Measurements from ENCODE around the gene CDC42BPB. TPM values are rescaled to one million over a fixed set of nuclear protein-coding genes. Genes with fewer than 3 reads are reported as not detected.

Gene CDC42BPB
- polyA plus RNA-seq, 1 donor (not counting 4 experiments of a cell fraction or from before 2014, with no cell fraction given), result 41.3 TPM

- Histone ChIP-seq H3K9ac (ENCODE audit: control insufficient read depth, extremely low read depth, insufficient read depth, low read length) (no peak overlapping the region), H3K36me3 (ENCODE audit: control insufficient read depth in 2 of 2, extremely low read depth in 1 of 2, insufficient read depth in 2 of 2, low read length in 2 of 2) (peaks cover 9 to 20% of the 10 kb centered on the region in 2 experiments), H2AFZ (ENCODE audit: control insufficient read depth, low read length) (no peak overlapping the region), H3K79me2 (ENCODE audit: control insufficient read depth, insufficient read depth, low read length) (peaks cover 35% of the 10 kb centered on the region), H3K4me1 (ENCODE audit: control insufficient read depth, extremely low read depth, insufficient read depth, low read length) (no peaks in the 10 kb centered on the region), H3K4me2 (ENCODE audit: control insufficient read depth, extremely low read depth, insufficient read depth, low read depth, low read length) (no peak overlapping the region), H4K20me1 (ENCODE audit: control insufficient read depth, extremely low read depth, insufficient read depth, low read length) (peaks cover 8% of the 10 kb centered on the region), H3K9me3 (ENCODE audit: control insufficient read depth, low read depth, low read length) (no peaks in the 10 kb centered on the region), H3K9me1 (ENCODE audit: control insufficient read depth, extremely low read depth, insufficient read depth, low read length) (peaks cover 3% of the 10 kb centered on the region), H3K4me3 (ENCODE audit: control insufficient read depth in 2 of 3, extremely low read depth in 1 of 3, insufficient read depth in 2 of 3, low read depth in 1 of 3, low read length in 3 of 3) (no peak overlapping the region), H3K27ac (ENCODE audit: control insufficient read depth, insufficient read depth, low read length) (no peak overlapping the region), H3K27me3 (ENCODE audit: control insufficient read depth, extremely low read depth, insufficient read depth, low read length) (no peaks in the 10 kb centered on the region)
- DNase-seq (ENCODE audit: low read depth, low spot score) (no peak), FAIRE-seq (peak; percentile 26)
- dilution Hi-C loops (cut with MboI; ENCODE audit: extremely low pct_ligation_motif_present, low sequenced_read_pairs), result no loop called here
- TF ChIP-seq CTCF (optimal IDR thresholded peaks at IDR 0.05 in 1 of 3, IDR thresholded peaks at IDR 0.05 in 1 of 3, conservative IDR thresholded peaks at IDR 0.05 in 1 of 3; ENCODE audit: extremely low read depth in 1 of 3, insufficient read depth in 2 of 3, low read length in 3 of 3) (no peak), EZH2 (IDR thresholded peaks at IDR 0.05; ENCODE audit: low read length) (no peak)
These were observed 48.5 kb downstream of the CDC42BPB start for GRCh38 chr14:103008768-103009357.

GRCh38 chr14:103008126-103008525, 49.2 kb downstream of the CDC42BPB start:
- Histone ChIP-seq H3K27me3 (ENCODE audit: control insufficient read depth, extremely low read depth, insufficient read depth, low read length) (no peaks in the 10 kb centered on the region), H2AFZ (ENCODE audit: control insufficient read depth, low read length) (no peak overlapping the region), H3K4me3 (ENCODE audit: control insufficient read depth in 2 of 3, extremely low read depth in 1 of 3, insufficient read depth in 2 of 3, low read depth in 1 of 3, low read length in 3 of 3) (no peak overlapping the region), H3K4me1 (ENCODE audit: control insufficient read depth, extremely low read depth, insufficient read depth, low read length) (no peaks in the 10 kb centered on the region), H3K36me3 (ENCODE audit: control insufficient read depth in 2 of 2, extremely low read depth in 1 of 2, insufficient read depth in 2 of 2, low read length in 2 of 2) (peaks cover 10 to 20% of the 10 kb centered on the region in 2 experiments), H3K9ac (ENCODE audit: control insufficient read depth, extremely low read depth, insufficient read depth, low read length) (no peak overlapping the region), H3K27ac (ENCODE audit: control insufficient read depth, insufficient read depth, low read length) (no peak overlapping the region), H3K4me2 (ENCODE audit: control insufficient read depth, extremely low read depth, insufficient read depth, low read depth, low read length) (no peak overlapping the region), H4K20me1 (ENCODE audit: control insufficient read depth, extremely low read depth, insufficient read depth, low read length) (peaks cover 3% of the 10 kb centered on the region), H3K9me1 (ENCODE audit: control insufficient read depth, extremely low read depth, insufficient read depth, low read length) (no peaks in the 10 kb centered on the region), H3K79me2 (ENCODE audit: control insufficient read depth, insufficient read depth, low read length) (peaks cover 28% of the 10 kb centered on the region), H3K9me3 (ENCODE audit: control insufficient read depth, low read depth, low read length) (no peaks in the 10 kb centered on the region)
- DNase-seq (ENCODE audit: low read depth, low spot score) (no peak), FAIRE-seq (no peak)
- dilution Hi-C loops (cut with MboI; ENCODE audit: extremely low pct_ligation_motif_present, low sequenced_read_pairs), result no loop called here
- no peak for TF ChIP-seq EZH2 (IDR thresholded peaks at IDR 0.05; ENCODE audit: low read length)
- TF ChIP-seq CTCF (optimal IDR thresholded peaks at IDR 0.05 in 1 of 3, IDR thresholded peaks at IDR 0.05 in 1 of 3, conservative IDR thresholded peaks at IDR 0.05 in 1 of 3; ENCODE audit: extremely low read depth in 1 of 3, insufficient read depth in 2 of 3, low read length in 3 of 3), result no peak
